Cardiac fibroblast (primary cell): ENCODE measurements around the gene DGKB.

Experiments
- DNase-seq, 2 donors: peaks; one replicate each; pipeline versions ENCODE4 v3.0.0 to v3.0.0-alpha.2; 2010; ENCODE audit warnings: low read depth in 2 of 2
- H3K4me3 ChIP-seq, 2 donors: replicated peaks in 1 of 2; 1 replicate in 1 of 2; 2 replicates in 1 of 2; pipeline ENCODE4 v1.5.1; 2011; ENCODE audit warnings: low read depth in 2 of 2, low read length in 2 of 2, mild to moderate bottlenecking in 2 of 2, moderate library complexity in 1 of 2
- CTCF ChIP-seq: IDR thresholded peaks from one replicate; pipeline ENCODE4 v1.5.1; 2011; ENCODE audit warnings: low read depth, mild to moderate bottlenecking, low read length, inconsistent platforms

DGKB gene

GRCh38 chr7:14374336-14374735, 528.2 kb downstream of the DGKB start:
- DNase-seq: no peak
- TF ChIP-seq CTCF: no peak
- H3K4me3 ChIP-seq: no peak overlapping the region

- no peak for TF ChIP-seq CTCF
- DNase-seq: no peak
- H3K4me3 ChIP-seq: no peak overlapping the region
Observed at GRCh38 chr7:14368285-14368684, 534.3 kb downstream of the DGKB start.

GRCh38 chr7:14351167-14351566, 551.4 kb downstream of the DGKB start:
- no peak for TF ChIP-seq CTCF
- no peak overlapping the region for H3K4me3 ChIP-seq

GRCh38 chr7:14341200-14341775, 561.3 kb downstream of the DGKB start:
- TF ChIP-seq CTCF: no peak
- no peak overlapping the region for H3K4me3 ChIP-seq
- no peak for DNase-seq

More at GRCh38 chr7:14351167-14351566, 551.4 kb downstream of the DGKB start:
- peak in 1 of 2 donors; percentile 9 for DNase-seq

- no peak overlapping the region for H3K4me3 ChIP-seq
- no peak for DNase-seq
Observed at GRCh38 chr7:14340393-14341074, 562.0 kb downstream of the DGKB start.

GRCh38 chr7:14339861-14340260, 562.7 kb downstream of the DGKB start:
- H3K4me3 ChIP-seq: no peak overlapping the region
- no peak for DNase-seq
- TF ChIP-seq CTCF: no peak

More at GRCh38 chr7:14340393-14341074, 562.0 kb downstream of the DGKB start:
- TF ChIP-seq CTCF: no peak
